AG10803 (cell line): ENCODE results near the gene AEBP1.
A peak's percentile ranks its signal among the peaks of the same experiment; 100 is the strongest.

Experiments
- DNase-seq: peaks from one replicate; pipeline ENCODE4 v3.0.0; 2010; ENCODE audit warnings: low read depth
- H3K4me3 ChIP-seq: 2 replicates; pipeline ENCODE4 v1.5.1; 2011; ENCODE audit warnings: mild to moderate bottlenecking, low read length, control low read depth
- TF ChIP-seq, protein P1 (sequence below): conservative IDR thresholded peaks from 2 replicates; pipeline ENCODE4 v1.5.1; 2011; ENCODE audit warnings: mild to moderate bottlenecking, low read length, control low read depth, inconsistent platforms

Gene AEBP1

DNA sequence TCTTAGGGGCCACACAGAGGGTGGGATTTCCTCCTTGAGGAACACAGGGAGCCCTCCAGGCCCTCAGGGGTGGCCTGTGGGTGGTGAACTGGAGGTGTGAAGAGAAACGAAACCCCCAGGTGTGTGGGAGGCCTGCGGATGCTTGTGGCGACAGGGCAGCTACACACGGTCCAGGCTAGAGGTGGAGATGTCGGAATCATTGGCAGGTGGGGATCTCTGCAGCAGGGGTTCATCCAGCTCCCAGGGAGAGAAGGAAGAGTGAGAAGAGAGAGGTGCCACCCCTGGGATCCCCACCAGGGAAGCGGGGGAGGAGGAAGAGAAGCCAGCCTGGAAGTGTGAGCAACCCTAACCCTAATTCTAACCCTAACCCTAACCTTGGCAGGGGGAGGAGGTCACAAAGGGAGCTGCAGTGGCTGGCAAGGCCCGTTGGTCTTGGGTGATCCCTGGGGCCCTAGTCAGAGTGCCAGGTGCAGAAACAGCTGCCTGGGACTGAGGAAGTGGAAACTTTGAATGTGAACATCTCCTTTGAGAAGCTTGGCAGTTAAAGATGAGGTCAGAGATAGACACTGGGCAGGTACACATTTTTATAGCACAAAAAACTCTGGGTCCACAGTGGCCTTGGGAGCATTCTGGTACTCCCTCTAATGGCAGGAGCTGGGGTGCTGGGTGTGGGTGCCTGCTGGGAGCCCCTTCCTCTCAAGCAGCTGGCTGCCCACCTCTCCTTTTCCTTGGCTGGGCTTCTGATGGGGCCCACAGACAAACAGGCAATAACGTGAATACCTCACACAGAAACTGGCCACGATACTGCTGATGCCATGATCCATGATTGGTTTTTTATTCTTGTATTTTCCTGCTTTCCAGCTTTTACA lies 6.8 kb upstream of the AEBP1 start:
- H3K4me3 ChIP-seq, result no peak overlapping the region
- TF ChIP-seq, protein P1, sequence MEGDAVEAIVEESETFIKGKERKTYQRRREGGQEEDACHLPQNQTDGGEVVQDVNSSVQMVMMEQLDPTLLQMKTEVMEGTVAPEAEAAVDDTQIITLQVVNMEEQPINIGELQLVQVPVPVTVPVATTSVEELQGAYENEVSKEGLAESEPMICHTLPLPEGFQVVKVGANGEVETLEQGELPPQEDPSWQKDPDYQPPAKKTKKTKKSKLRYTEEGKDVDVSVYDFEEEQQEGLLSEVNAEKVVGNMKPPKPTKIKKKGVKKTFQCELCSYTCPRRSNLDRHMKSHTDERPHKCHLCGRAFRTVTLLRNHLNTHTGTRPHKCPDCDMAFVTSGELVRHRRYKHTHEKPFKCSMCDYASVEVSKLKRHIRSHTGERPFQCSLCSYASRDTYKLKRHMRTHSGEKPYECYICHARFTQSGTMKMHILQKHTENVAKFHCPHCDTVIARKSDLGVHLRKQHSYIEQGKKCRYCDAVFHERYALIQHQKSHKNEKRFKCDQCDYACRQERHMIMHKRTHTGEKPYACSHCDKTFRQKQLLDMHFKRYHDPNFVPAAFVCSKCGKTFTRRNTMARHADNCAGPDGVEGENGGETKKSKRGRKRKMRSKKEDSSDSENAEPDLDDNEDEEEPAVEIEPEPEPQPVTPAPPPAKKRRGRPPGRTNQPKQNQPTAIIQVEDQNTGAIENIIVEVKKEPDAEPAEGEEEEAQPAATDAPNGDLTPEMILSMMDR, result no peak
- no peak for DNase-seq

DNA sequence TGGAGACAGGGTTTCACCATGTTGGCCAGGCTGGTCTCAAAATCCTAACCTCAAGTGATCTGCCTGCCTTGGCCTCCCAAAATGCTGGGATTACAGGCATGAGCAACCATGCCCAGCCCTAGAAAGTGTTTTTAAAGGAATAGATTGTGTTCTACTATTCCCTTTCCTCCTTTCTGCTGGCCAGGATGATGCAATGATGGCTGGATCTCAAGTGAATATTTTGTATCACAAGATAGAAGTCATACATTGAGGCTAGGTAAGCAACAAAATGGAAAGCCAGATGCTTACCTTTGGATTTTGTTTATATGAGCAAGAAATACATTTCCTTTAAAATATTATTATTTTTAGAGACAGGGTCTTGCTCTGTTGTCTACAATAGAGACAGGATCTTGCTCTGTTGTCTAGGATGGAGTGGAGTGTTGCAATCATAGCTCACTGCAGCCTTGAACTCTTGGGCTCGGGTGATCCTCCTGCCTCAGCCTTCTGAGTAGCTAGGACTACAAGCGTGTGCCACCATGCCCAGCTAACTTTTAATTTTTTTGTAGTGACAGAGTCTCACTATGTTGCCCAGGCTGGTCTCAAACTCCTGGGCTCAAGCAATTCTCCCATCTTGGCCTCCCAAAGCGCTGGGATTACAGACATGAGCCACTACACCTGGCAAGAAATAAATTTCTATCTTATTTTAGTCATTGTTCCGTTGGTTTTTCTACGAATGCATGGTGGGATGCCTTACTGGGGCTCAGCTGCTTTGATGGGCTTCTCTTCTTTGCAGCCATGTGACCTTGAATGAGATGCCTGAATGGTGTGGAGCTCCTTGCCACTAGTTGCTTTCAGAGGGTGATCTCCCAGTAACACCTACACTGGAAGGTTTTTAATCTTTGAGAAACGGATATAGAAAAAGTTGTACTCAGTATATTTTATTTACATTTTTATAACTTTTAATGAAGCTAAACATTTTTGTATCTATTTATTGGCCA lies 5.8 kb upstream of the AEBP1 start:
- H3K4me3 ChIP-seq, result no peak overlapping the region
- no peak for DNase-seq
- TF ChIP-seq, protein P1, result no peak

DNA sequence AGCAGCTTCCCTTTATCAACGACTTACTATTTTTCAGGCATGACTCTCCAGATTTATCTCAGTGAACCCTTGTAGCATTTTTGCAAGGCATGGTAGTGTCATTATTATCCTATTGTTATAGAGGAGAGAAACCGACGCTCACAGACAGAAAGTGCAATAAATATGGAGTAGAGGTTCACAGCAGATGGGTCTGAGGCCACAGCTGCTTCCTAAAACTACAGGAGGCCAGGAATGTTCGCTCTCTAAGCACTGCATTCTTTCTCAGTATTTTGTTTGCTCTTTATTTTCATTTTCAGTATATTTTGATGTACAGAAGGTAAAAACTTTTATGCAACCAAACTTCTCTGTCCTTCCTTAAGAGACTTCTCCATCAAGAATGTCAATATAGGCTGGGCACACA lies 4.5 kb upstream of the AEBP1 start:
- H3K4me3 ChIP-seq, result no peak overlapping the region
- TF ChIP-seq, protein P1, result no peak
- DNase-seq, result no peak

DNA sequence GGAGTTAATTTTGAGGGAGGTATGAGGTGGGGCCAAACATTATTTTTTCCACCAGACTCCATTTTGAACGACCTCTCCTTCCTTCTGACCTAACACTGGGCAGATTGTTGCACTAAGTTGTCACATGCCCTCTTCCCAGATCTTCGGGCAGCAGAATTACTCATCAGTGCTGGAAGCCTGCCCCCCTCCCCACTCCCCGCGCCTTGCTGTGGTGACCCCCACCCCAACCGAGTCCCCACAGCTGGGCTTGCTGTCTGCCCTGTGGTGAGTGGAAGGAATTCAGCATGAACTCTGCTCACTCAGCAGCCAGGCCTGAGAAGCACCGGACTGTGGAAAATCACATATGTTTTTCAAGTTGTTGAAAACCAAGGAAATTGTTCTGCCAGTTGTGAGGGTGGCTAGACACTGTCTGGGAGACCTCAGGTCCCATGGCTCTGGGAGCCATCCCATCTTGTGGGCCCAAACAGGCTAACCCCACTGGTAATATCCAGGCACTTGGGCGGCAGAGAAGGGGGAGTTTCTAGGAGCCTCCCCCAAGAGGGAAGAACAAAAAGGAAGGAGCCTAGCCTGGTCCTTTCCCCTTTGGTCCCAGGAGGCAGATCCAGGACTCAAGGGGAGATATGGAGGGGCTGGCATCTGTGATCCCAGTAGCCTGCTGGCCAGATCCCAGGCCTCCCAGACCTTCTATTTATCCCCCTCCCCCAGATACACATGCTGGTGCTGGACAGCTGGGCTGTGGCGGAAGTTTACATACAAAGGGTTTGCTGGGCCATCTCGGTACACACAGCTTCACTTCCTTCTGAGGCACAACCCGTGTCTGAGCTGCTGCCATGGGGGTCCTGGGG lies 3.5 kb upstream of the AEBP1 start:
- DNase-seq, result peak; percentile 95
- TF ChIP-seq, protein P1, result 0 out of 2 replicates have a peak, but pooled peaks have one; percentile 8
- H3K4me3 ChIP-seq, result no peak overlapping the region

DNA sequence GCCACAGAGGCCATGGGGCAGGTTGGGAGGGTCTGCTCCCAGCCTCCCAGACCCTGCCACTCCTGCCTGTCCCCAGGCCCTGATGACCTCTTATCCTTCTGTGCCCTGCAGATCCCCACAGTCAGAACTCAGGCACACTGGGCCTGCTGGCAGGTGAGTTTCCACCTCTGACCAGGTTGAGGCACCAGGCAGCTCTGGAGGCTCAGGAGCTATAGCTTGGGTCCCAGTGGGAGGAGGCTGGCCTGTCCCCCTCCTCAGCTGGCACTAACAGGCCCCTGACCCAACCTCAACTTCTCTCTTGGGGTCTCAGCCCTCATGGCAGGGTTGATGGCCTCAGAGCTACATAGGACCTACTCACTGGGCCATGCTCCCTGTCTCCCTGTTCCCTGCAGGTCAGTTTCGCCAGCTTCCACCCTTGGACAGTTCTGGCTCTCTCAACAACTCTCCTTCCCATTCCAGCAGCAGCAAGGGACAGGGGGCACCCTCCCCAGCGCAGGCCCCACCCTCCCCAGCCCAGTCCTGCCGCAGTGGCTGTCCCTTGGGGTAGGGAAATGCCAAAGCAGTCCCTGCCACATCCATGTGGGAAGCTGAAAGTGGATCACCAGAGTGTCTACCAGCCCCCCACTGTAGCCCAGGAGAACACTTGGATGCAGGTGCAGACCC lies 2.7 kb upstream of the AEBP1 start:
- no peak for DNase-seq
- TF ChIP-seq, protein P1, result no peak
- H3K4me3 ChIP-seq, result no peak overlapping the region
